GM23338 (cell line): ENCODE data around the gene OR1A1. TPM values are rescaled to one million over a fixed set of nuclear protein-coding genes. Genes with fewer than 3 reads are reported as not detected.
A peak's percentile ranks its signal among the peaks of the same experiment; 100 is the strongest.
"Not testable (repeated sequence)": the region's sequence is repeated elsewhere in the genome, so short reads cannot be mapped to it uniquely, and the experiment has no call there.

ENCODE experiments used
- ATAC-seq: fragments of 200-7000 bp; cut with Tn5 transposase; 3 replicates; pipeline ENCODE4 v1.9.1; 2020
- DNase-seq: peaks from one replicate; pipeline ENCODE4 v3.0.0-alpha.2; 2015; ENCODE audit warnings: low spot score
- H2AFZ ChIP-seq: fragments of 200-600 bp; sonication (generic); 2 replicates; pipeline ENCODE4 v1.8.0; 2016; ENCODE audit warnings: antibody characterized with exemption, mild to moderate bottlenecking, moderate library complexity
- H3F3A ChIP-seq: fragments of 200-600 bp; sonication (generic); replicated peaks from 2 replicates; pipeline ENCODE4 v1.8.0; 2017; ENCODE audit warnings: antibody characterized with exemption, mixed run types, low read depth
- H3K27ac ChIP-seq: fragments of 200-600 bp; sonication (generic); 2 replicates; pipeline ENCODE4 v1.6.1; 2016; ENCODE audit warnings: low read depth
- H3K27me3 ChIP-seq: fragments of 200-600 bp; sonication (generic); 2 replicates; pipeline ENCODE4 v1.8.0; 2016; ENCODE audit warnings: mild to moderate bottlenecking, mixed run types, moderate library complexity; ENCODE audit not compliant: insufficient read depth
- H3K36me3 ChIP-seq: fragments of 200-600 bp; sonication (generic); 2 replicates; pipeline ENCODE4 v1.8.0; 2016; ENCODE audit warnings: mild to moderate bottlenecking; ENCODE audit not compliant: insufficient read depth
- H3K4me1 ChIP-seq: fragments of 200-600 bp; sonication (generic); 2 replicates; pipeline ENCODE4 v1.8.0; 2016; ENCODE audit warnings: mild to moderate bottlenecking, moderate library complexity; ENCODE audit not compliant: insufficient read depth
- H3K4me2 ChIP-seq: fragments of 200-600 bp; sonication (generic); 2 replicates; pipeline ENCODE4 v1.7.1; 2017; ENCODE audit warnings: mixed run types
- H3K4me3 ChIP-seq: fragments of 200-600 bp; sonication (generic); 2 replicates; pipeline ENCODE4 v1.6.1; 2016; ENCODE audit warnings: mixed run types
- H3K79me2 ChIP-seq: fragments of 200-600 bp; sonication (generic); replicated peaks from 2 replicates; pipeline ENCODE4 v1.8.0; 2017; ENCODE audit warnings: mild to moderate bottlenecking; ENCODE audit not compliant: insufficient read depth
- H3K9me2 ChIP-seq: fragments of 200-600 bp; sonication (generic); 2 replicates; pipeline ENCODE4 v1.8.0; 2017; ENCODE audit not compliant: insufficient read depth
- H4K20me1 ChIP-seq: fragments of 200-600 bp; sonication (generic); replicated peaks from 2 replicates; pipeline ENCODE4 v1.8.0; 2017; ENCODE audit warnings: mild to moderate bottlenecking; ENCODE audit not compliant: insufficient read depth
- H3K27ac Mint-ChIP-seq: 2 replicates; pipeline ENCODE4 v1.8.0; 2020; ENCODE audit warnings: inconsistent platforms, mild to moderate bottlenecking, moderate library complexity, mixed read lengths
- H3K27me3 Mint-ChIP-seq: 3 replicates; pipeline ENCODE4 v1.8.0; 2022; ENCODE audit warnings: low read depth, mild to moderate bottlenecking, moderate library complexity, mixed read lengths, inconsistent platforms; ENCODE audit not compliant: insufficient read depth, poor library complexity
- H3K36me3 Mint-ChIP-seq: 3 replicates; pipeline ENCODE4 v1.8.0; 2021; ENCODE audit warnings: low read depth, mild to moderate bottlenecking, inconsistent platforms, moderate library complexity, mixed read lengths
- H3K4me1 Mint-ChIP-seq: 3 replicates; pipeline ENCODE4 v1.8.0; 2020; ENCODE audit warnings: mild to moderate bottlenecking, inconsistent platforms, mixed read lengths
- H3K4me3 Mint-ChIP-seq: 3 replicates; pipeline ENCODE4 v1.8.0; 2021; ENCODE audit warnings: moderate library complexity, mild to moderate bottlenecking, inconsistent platforms, mixed read lengths
- H3K9me3 Mint-ChIP-seq: 3 replicates; pipeline ENCODE4 v1.8.0; 2020; ENCODE audit warnings: moderate library complexity, mild to moderate bottlenecking, inconsistent platforms, mixed read lengths
- CREB1 ChIP-seq: fragments of 250-450 bp; sonication (Bioruptor Pico); IDR thresholded peaks from 2 replicates; pipeline ENCODE4 v1.5.0; 2020; ENCODE audit warnings: low read depth, mild to moderate bottlenecking, moderate library complexity
- CTCF ChIP-seq, 2 experiments: fragments of 200-600 bp in 1 of 2; sonication (generic) in 1 of 2; conservative IDR thresholded peaks; 2 replicates each; pipeline versions ENCODE4 v1.5.1 to v1.6.1; 2016 to 2017; ENCODE audit warnings: antibody characterized with exemption in 2 of 2, low read depth in 2 of 2, mild to moderate bottlenecking in 2 of 2, moderate library complexity in 1 of 2
- EZH2 ChIP-seq: fragments of 200-600 bp; sonication (generic); IDR thresholded peaks from one replicate; pipeline ENCODE4 v1.8.0; 2017; ENCODE audit warnings: antibody characterized with exemption, mild to moderate bottlenecking, low read depth; ENCODE audit not compliant: unreplicated experiment
- EZH2phosphoT487 ChIP-seq: fragments of 200-600 bp; sonication (generic); IDR thresholded peaks from one replicate; pipeline ENCODE4 v1.8.1; 2018; ENCODE audit warnings: antibody characterized with exemption; ENCODE audit not compliant: unreplicated experiment
- NANOG ChIP-seq: IDR thresholded peaks from 2 replicates; pipeline ENCODE4 v1.6.1; 2016; ENCODE audit warnings: antibody characterized with exemption, borderline replicate concordance
- POLR2AphosphoS5 ChIP-seq: IDR thresholded peaks from 2 replicates; pipeline ENCODE4 v1.6.1; 2016; ENCODE audit warnings: antibody characterized with exemption, low read depth
- REST ChIP-seq: IDR thresholded peaks from one replicate; pipeline ENCODE4 v1.6.1; 2018; ENCODE audit warnings: antibody characterized with exemption; ENCODE audit not compliant: unreplicated experiment
- ZNF331 ChIP-seq: fragments of 250-450 bp; sonication (Bioruptor Pico); IDR thresholded peaks from 2 replicates; pipeline ENCODE4 v1.5.0; 2020; ENCODE audit warnings: low read depth, mild to moderate bottlenecking, moderate library complexity
- polyA plus RNA-seq: library from polyadenylated mRNA; unstranded; fragments of >200 nt; fragmentation: Nextera tagmentation; extraction: Ambion mirVana; gene quantifications from 2 replicates; pipeline ENCODE4 v1.2.1, GENCODE V29; 2016
- total RNA-seq: library from RNA; depleted of rRNA; stranded (reverse); fragments of >200 nt; shearing (Covaris generic); gene quantifications from 2 replicates; pipeline ENCODE4 v1.2.3, GENCODE V29; 2014

The OR1A1 gene
- total and polyA plus RNA-seq, 2 experiments from 2014 or later: not detected

DNA sequence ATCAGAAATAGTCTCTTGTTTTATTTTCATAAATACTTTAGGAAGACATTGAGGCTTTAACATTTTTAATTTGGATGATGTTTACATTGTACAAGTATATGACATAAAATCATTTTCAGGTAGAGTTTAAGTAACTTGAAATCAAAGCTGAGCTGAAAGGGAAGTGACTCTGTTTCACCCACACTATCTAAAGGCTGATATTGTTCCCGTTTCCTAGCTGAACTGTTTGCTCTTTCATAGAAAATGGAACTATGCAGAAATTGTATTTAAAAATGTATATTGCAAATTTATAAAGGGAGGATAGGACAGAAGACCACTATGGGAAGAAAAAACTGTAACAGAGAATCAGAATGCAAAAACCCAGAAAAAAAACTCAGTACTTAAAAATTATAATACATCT lies 37.4 kb downstream of the OR1A1 start:
- not testable (repeated sequence) for H3K27me3 ChIP-seq, H3K9me3 Mint-ChIP-seq, H3K36me3 Mint-ChIP-seq, ATAC-seq, H3K79me2 ChIP-seq, H3K9me2 ChIP-seq, H3K4me2 ChIP-seq, H3K4me3 Mint-ChIP-seq, H3K4me1 ChIP-seq, H4K20me1 ChIP-seq, H3K4me1 Mint-ChIP-seq, H3K27me3 Mint-ChIP-seq, H2AFZ ChIP-seq, H3K4me3 ChIP-seq, H3K27ac Mint-ChIP-seq, H3K36me3 ChIP-seq, H3F3A ChIP-seq, DNase-seq, H3K27ac ChIP-seq

DNA sequence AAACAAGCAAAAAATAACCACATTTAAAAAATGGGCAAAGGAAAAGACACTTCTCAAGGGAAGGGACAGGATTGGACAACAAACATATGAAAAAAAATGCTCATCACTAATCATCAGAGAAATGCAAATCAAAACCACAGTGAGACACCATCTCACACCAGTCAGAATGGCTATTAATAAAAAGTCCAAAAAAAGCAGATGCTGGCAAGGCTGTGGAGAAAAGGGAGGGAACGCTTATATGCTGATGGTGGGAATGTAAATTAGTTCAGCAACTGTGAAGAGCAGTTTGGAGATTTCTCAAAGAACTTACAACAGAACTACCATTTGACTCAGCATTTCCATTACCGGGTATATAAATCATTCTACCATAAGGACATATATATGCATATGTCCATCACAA lies 41.5 kb downstream of the OR1A1 start:
- not testable (repeated sequence) for H3K4me2 ChIP-seq, H3K27me3 Mint-ChIP-seq, H3K4me1 Mint-ChIP-seq, H4K20me1 ChIP-seq, DNase-seq, H3K27ac ChIP-seq, H3K4me3 Mint-ChIP-seq, H3F3A ChIP-seq, H3K27ac Mint-ChIP-seq, H3K36me3 Mint-ChIP-seq, H3K4me3 ChIP-seq, H3K36me3 ChIP-seq, H3K9me2 ChIP-seq, H3K27me3 ChIP-seq, H2AFZ ChIP-seq, H3K4me1 ChIP-seq, H3K79me2 ChIP-seq, ATAC-seq
- peaks cover 12% of the 10 kb centered on the region for H3K9me3 Mint-ChIP-seq

GRCh38 chr17:3256575-3256974 lies 49.1 kb downstream of the OR1A1 start:
- peaks cover 12% of the 10 kb centered on the region for H3K27me3 Mint-ChIP-seq
- peaks cover 7% of the 10 kb centered on the region for H3K4me1 Mint-ChIP-seq
- peak overlapping the region; percentile 1; the same call in 1 of the 2 replicates for H2AFZ ChIP-seq
- no peaks in the 10 kb centered on the region for H3K27me3 ChIP-seq
- H3K36me3 Mint-ChIP-seq: peaks cover 10% of the 10 kb centered on the region; the same call in 2 of the 3 replicates
- no peak overlapping the region; the same call in 2 of the 3 replicates for H3K4me3 Mint-ChIP-seq
- H3K4me2 ChIP-seq: no peak overlapping the region
- no peaks in the 10 kb centered on the region for H3K36me3 ChIP-seq
- no peaks in the 10 kb centered on the region for H3K9me2 ChIP-seq
- no peaks in the 10 kb centered on the region for H3K79me2 ChIP-seq
- H3K27ac ChIP-seq: peak overlapping the region; percentile 2; the same call in 1 of the 2 replicates
- no peak overlapping the region; the same call in 1 of the 2 replicates for H3K27ac Mint-ChIP-seq
- no peaks in the 10 kb centered on the region for H3F3A ChIP-seq
- ATAC-seq (no peak), DNase-seq (peak; percentile 70)
- H3K4me3 ChIP-seq: no peak overlapping the region
- H4K20me1 ChIP-seq: no peaks in the 10 kb centered on the region
- no peaks in the 10 kb centered on the region for H3K4me1 ChIP-seq
- H3K9me3 Mint-ChIP-seq: peaks cover 61% of the 10 kb centered on the region
- TF ChIP-seq EZH2phosphoT487 (no peak), CREB1 (CRISPR knock-in tag) (no peak), REST (no peak), NANOG (no peak), ZNF331 (CRISPR knock-in tag) (no peak), CTCF (conservative IDR thresholded peaks at IDR 0.05; ENCODE audit: low read depth in 2 of 2) (no peak), EZH2 (no peak), POLR2AphosphoS5 (no peak)
